GM21723 (cell line): ENCODE measurements around the gene YES1.
"Not testable (repeated sequence)": the region's sequence is repeated elsewhere in the genome, so short reads cannot be mapped to it uniquely, and the experiment has no call there.

Experiments
- ATAC-seq: cut with Tn5 transposase; IDR thresholded peaks from one replicate; pipeline ENCODE4 v1.9.1; 2021; ENCODE audit warnings: mild to moderate bottlenecking, moderate library complexity; ENCODE audit not compliant: unreplicated experiment

The YES1 gene

GRCh38 chr18:686339-687111 lies 125.5 kb downstream of the YES1 start:
- no peak for ATAC-seq

GRCh38 chr18:685438-685837 lies 126.6 kb downstream of the YES1 start:
- ATAC-seq = no peak

- ATAC-seq = no peak
These were observed 128.5 kb downstream of the YES1 start for GRCh38 chr18:683531-683930.

GRCh38 chr18:682833-683232 lies 129.2 kb downstream of the YES1 start:
- ATAC-seq = no peak

- not testable (repeated sequence) for ATAC-seq
These were observed 129.6 kb downstream of the YES1 start for GRCh38 chr18:682416-682815.

- ATAC-seq = no peak
These were observed 130.1 kb downstream of the YES1 start for GRCh38 chr18:681985-682384.

- ATAC-seq = no peak
These were observed 131.7 kb downstream of the YES1 start for GRCh38 chr18:680392-680791.

- no peak for ATAC-seq
These were observed 132.5 kb downstream of the YES1 start for GRCh38 chr18:679516-679915.

GRCh38 chr18:678482-679182 lies 133.4 kb downstream of the YES1 start:
- ATAC-seq = no peak

GRCh38 chr18:677951-678381 lies 134.1 kb downstream of the YES1 start:
- no peak for ATAC-seq

- no peak for ATAC-seq
These were observed 134.9 kb downstream of the YES1 start for GRCh38 chr18:677145-677544.

- ATAC-seq = no peak
These were observed 135.3 kb downstream of the YES1 start for GRCh38 chr18:676736-677135.

GRCh38 chr18:676069-676468 lies 136.0 kb downstream of the YES1 start:
- no peak for ATAC-seq

GRCh38 chr18:675307-675706 lies 136.7 kb downstream of the YES1 start:
- ATAC-seq = no peak

GRCh38 chr18:673769-674168 lies 138.3 kb downstream of the YES1 start:
- ATAC-seq = no peak

GRCh38 chr18:673317-673716 lies 138.7 kb downstream of the YES1 start:
- no peak for ATAC-seq
